K562 (cell line): Measurements from ENCODE around the gene GIGYF1. TPM values are rescaled to one million over a fixed set of nuclear protein-coding genes. Genes with fewer than 3 reads are reported as not detected.

Experiments
- ARID2 ChIP-seq: fragments of 450-650 bp; IDR thresholded peaks from 2 replicates; pipeline ENCODE4 v1.6.1; 2017; ENCODE audit warnings: antibody characterized with exemption, mild to moderate bottlenecking
- BRD4 ChIP-seq: fragments of 200-600 bp; sonication (generic); IDR thresholded peaks from 2 replicates; pipeline ENCODE4 v1.6.1; 2017; ENCODE audit warnings: inconsistent platforms
- CHD1 ChIP-seq: fragments of 200-600 bp; sonication (generic); IDR thresholded peaks from one replicate; pipeline ENCODE4 v1.6.1; 2012; ENCODE audit warnings: mild to moderate bottlenecking, moderate library complexity, low read length, inconsistent platforms
- HOMEZ ChIP-seq: fragments of 250-450 bp; sonication (Bioruptor Pico); IDR thresholded peaks from 2 replicates; pipeline ENCODE4 v1.4.0; 2020; ENCODE audit warnings: mild to moderate bottlenecking, moderate library complexity
- HOXB6 ChIP-seq: fragments of 250-450 bp; sonication (Bioruptor Pico); IDR thresholded peaks from 2 replicates; pipeline ENCODE4 v1.5.1; 2022; ENCODE audit warnings: mild to moderate bottlenecking, borderline replicate concordance
- MAFF ChIP-seq: IDR thresholded peaks from 2 replicates; pipeline ENCODE4 v1.6.1; 2012; ENCODE audit warnings: low read length, improper control_type of control experiment
- NELFE ChIP-seq: IDR thresholded peaks from 2 replicates; pipeline ENCODE4 v1.6.1; 2011; ENCODE audit warnings: mild to moderate bottlenecking; ENCODE audit not compliant: insufficient read depth, insufficient read length
- NFRKB ChIP-seq: fragments of 450-650 bp; IDR thresholded peaks from 2 replicates; pipeline ENCODE4 v1.6.1; 2016; ENCODE audit warnings: low read depth
- NR2C2 ChIP-seq, 2 experiments: fragments of 200-800 bp in 1 of 2; sonication (Bioruptor generic) in 1 of 2; sonication (generic) in 1 of 2; formaldehyde crosslinking in 1 of 2; IDR thresholded peaks; 2 replicates each; pipeline versions ENCODE4 v1.6.1 to v1.8.0; 2016 to 2022; ENCODE audit warnings: mild to moderate bottlenecking in 1 of 2, missing compliant biosample characterization in 1 of 2, missing genetic modification characterization in 1 of 2, missing genetic modification reagents in 1 of 2
- PATZ1 ChIP-seq: fragments of 250-450 bp; sonication (Bioruptor Pico); IDR thresholded peaks from 2 replicates; pipeline ENCODE4 v1.5.0; 2020; ENCODE audit warnings: mild to moderate bottlenecking, borderline replicate concordance
- POU5F1 ChIP-seq: fragments of 150-350 bp; IDR thresholded peaks from 2 replicates; pipeline ENCODE4 v1.6.1; 2014; ENCODE audit warnings: borderline replicate concordance, low read length, low read depth, mild to moderate bottlenecking; ENCODE audit not compliant: partially characterized antibody
- RBM15 ChIP-seq: fragments of 200-400 bp; formaldehyde crosslinking; IDR thresholded peaks from 2 replicates; pipeline ENCODE4 v1.6.1; 2018; ENCODE audit warnings: mild to moderate bottlenecking, low read length, moderate library complexity; ENCODE audit not compliant: insufficient read depth
- SMARCA5 ChIP-seq: fragments of 450-650 bp; IDR thresholded peaks from 2 replicates; pipeline ENCODE4 v1.6.1; 2016
- ZNF764 ChIP-seq: fragments of 250-450 bp; sonication (Bioruptor Pico); IDR thresholded peaks from 2 replicates; pipeline ENCODE4 v1.4.0; 2020; ENCODE audit warnings: low read depth, mild to moderate bottlenecking, moderate library complexity
- polyA plus RNA-seq, 8 experiments: library from polyadenylated mRNA; depleted of rRNA in 4 of 8; stranded (reverse) in 5 of 8; unstranded in 3 of 8; fragments of >200 nt; fragmentation: Nextera tagmentation in 2 of 8; fragmentation: Illumina TruSeq in 1 of 8; extraction: Ambion mirVana in 2 of 8; extraction: Trizol in 1 of 8; gene quantifications; 2 replicates each; pipeline versions ENCODE4 v1.2.1 to v1.2.3, GENCODE V29; 2011 to 2014; ENCODE audit warnings: inconsistent platforms in 1 of 8, missing spikeins in 1 of 8
- total RNA-seq, 7 experiments: library from RNA; depleted of rRNA in 6 of 7; stranded (reverse); fragments of >200 nt in 6 of 7; fragmentation: Illumina TruSeq in 2 of 7; extraction: Trizol in 2 of 7; gene quantifications; 2 replicates each; pipeline versions ENCODE4 v1.2.1 to v1.2.3, GENCODE V29; 2011 to 2021; ENCODE audit warnings: low replicate concordance in 1 of 7
- TF ChIP-seq, protein P1 (sequence below), 2 experiments: IDR thresholded peaks; 2 replicates each; pipeline ENCODE4 v1.6.1; 2012; ENCODE audit warnings: improper control_type of control experiment in 2 of 2, low read depth in 2 of 2, low read length in 2 of 2, borderline replicate concordance in 1 of 2
- TF ChIP-seq, protein P2 (sequence below): fragments of 450-650 bp; IDR thresholded peaks from 2 replicates; pipeline ENCODE4 v1.6.1; 2014; ENCODE audit warnings: low read depth, mild to moderate bottlenecking, moderate library complexity, borderline replicate concordance
- TF ChIP-seq, protein P3 (sequence below), 3 experiments: fragments of 200-800 bp in 1 of 3; fragments of 250-450 bp in 1 of 3; fragments of 450-650 bp in 1 of 3; sonication (Bioruptor Pico) in 1 of 3; sonication (Bioruptor generic) in 1 of 3; formaldehyde crosslinking in 1 of 3; IDR thresholded peaks; 2 replicates each; pipeline versions ENCODE4 v1.6.1 to v1.8.0; 2016 to 2022; ENCODE audit warnings: mild to moderate bottlenecking in 2 of 3, missing genetic modification characterization in 2 of 3, missing compliant biosample characterization in 1 of 3, moderate library complexity in 1 of 3

The GIGYF1 gene
- total and polyA plus RNA-seq, 9 of the 15 experiments (the other 6 are each of a cell fraction or from before 2014, with no cell fraction given), result 0.56 to 76.2 (median 16.8) TPM

DNA sequence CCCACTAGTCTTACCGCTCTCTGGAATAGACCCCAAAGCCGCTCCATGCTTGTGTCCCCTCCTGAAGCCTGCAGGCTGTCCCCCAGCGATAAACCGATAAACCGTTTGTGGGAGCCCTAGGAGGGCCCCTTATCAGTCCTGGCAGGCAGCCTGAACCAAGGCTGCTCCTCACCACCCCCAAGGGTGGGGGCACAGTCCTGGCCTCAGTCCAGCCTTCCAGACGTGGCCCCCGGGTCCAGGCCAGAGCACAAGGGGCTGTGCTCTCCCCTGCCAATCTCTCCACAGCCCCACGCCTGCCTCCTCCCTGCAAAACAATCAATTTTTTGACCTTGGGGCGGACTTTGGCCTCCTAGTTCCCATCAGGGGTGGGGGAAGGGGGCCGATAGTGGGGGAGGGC is 52.6 kb downstream of the GIGYF1 start, which contains the start of gene TFR2 (continued):
- TF ChIP-seq, protein P1, sequence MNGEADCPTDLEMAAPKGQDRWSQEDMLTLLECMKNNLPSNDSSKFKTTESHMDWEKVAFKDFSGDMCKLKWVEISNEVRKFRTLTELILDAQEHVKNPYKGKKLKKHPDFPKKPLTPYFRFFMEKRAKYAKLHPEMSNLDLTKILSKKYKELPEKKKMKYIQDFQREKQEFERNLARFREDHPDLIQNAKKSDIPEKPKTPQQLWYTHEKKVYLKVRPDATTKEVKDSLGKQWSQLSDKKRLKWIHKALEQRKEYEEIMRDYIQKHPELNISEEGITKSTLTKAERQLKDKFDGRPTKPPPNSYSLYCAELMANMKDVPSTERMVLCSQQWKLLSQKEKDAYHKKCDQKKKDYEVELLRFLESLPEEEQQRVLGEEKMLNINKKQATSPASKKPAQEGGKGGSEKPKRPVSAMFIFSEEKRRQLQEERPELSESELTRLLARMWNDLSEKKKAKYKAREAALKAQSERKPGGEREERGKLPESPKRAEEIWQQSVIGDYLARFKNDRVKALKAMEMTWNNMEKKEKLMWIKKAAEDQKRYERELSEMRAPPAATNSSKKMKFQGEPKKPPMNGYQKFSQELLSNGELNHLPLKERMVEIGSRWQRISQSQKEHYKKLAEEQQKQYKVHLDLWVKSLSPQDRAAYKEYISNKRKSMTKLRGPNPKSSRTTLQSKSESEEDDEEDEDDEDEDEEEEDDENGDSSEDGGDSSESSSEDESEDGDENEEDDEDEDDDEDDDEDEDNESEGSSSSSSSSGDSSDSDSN (IDR thresholded peaks at IDR 0.05; ENCODE audit: borderline replicate concordance in 1 of 2, low read depth in 2 of 2, low read length in 2 of 2), result no peak
- TF ChIP-seq RBM15, result no peak
- TF ChIP-seq MAFF, result no peak
- no peak for TF ChIP-seq NR2C2 (CRISPR knock-in tag; IDR thresholded peaks at IDR 0.05)
- no peak for TF ChIP-seq NR2C2 (tag; IDR thresholded peaks at IDR 0.05)
- no peak for TF ChIP-seq PATZ1
- no peak for TF ChIP-seq NELFE
- TF ChIP-seq HOMEZ (CRISPR knock-in tag), result no peak
- TF ChIP-seq ARID2, result no peak
- TF ChIP-seq, protein P2, sequence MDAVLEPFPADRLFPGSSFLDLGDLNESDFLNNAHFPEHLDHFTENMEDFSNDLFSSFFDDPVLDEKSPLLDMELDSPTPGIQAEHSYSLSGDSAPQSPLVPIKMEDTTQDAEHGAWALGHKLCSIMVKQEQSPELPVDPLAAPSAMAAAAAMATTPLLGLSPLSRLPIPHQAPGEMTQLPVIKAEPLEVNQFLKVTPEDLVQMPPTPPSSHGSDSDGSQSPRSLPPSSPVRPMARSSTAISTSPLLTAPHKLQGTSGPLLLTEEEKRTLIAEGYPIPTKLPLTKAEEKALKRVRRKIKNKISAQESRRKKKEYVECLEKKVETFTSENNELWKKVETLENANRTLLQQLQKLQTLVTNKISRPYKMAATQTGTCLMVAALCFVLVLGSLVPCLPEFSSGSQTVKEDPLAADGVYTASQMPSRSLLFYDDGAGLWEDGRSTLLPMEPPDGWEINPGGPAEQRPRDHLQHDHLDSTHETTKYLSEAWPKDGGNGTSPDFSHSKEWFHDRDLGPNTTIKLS, result no peak
- no peak for TF ChIP-seq ZNF764
- TF ChIP-seq, protein P3, sequence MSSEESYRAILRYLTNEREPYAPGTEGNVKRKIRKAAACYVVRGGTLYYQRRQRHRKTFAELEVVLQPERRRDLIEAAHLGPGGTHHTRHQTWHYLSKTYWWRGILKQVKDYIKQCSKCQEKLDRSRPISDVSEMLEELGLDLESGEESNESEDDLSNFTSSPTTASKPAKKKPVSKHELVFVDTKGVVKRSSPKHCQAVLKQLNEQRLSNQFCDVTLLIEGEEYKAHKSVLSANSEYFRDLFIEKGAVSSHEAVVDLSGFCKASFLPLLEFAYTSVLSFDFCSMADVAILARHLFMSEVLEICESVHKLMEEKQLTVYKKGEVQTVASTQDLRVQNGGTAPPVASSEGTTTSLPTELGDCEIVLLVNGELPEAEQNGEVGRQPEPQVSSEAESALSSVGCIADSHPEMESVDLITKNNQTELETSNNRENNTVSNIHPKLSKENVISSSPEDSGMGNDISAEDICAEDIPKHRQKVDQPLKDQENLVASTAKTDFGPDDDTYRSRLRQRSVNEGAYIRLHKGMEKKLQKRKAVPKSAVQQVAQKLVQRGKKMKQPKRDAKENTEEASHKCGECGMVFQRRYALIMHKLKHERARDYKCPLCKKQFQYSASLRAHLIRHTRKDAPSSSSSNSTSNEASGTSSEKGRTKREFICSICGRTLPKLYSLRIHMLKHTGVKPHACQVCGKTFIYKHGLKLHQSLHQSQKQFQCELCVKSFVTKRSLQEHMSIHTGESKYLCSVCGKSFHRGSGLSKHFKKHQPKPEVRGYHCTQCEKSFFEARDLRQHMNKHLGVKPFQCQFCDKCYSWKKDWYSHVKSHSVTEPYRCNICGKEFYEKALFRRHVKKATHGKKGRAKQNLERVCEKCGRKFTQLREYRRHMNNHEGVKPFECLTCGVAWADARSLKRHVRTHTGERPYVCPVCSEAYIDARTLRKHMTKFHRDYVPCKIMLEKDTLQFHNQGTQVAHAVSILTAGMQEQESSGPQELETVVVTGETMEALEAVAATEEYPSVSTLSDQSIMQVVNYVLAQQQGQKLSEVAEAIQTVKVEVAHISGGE (CRISPR knock-in tag; IDR thresholded peaks at IDR 0.05), result no peak
- TF ChIP-seq HOXB6, result no peak
- no peak for TF ChIP-seq BRD4
- TF ChIP-seq NFRKB, result no peak; the same call in 1 of the 2 replicates
- TF ChIP-seq SMARCA5, result no peak
- no peak for TF ChIP-seq CHD1
- TF ChIP-seq POU5F1, result no peak
